ENCODE results near the gene UQCC2.

- TF ChIP-seq CTCF (IDR thresholded peaks at IDR 0.05) = no peak
- no peak for TF ChIP-seq POLR2A (IDR thresholded peaks at IDR 0.05)
Measured at GRCh38 chr6:33678233-33678931, 33.1 kb downstream of the UQCC2 start.
